HCT116 (cell line): ENCODE results near the gene ST6GAL2. TPM values are rescaled to one million over a fixed set of nuclear protein-coding genes. Genes with fewer than 3 reads are reported as not detected.

ENCODE experiments used
- ATAC-seq: fragments of 200-7000 bp; cut with Tn5 transposase; 2 replicates; pipeline ENCODE4 v1.9.1; 2020; ENCODE audit warnings: mild to moderate bottlenecking, moderate library complexity
- BruUV-seq: library from RNA; stranded (reverse); fragments of 400-500 nt; replicated peaks from 2 replicates; lab custom pipeline; 2021; lab: Mats Ljungman, UMichigan
- CTCF ChIA-PET: fragments of 300-600 bp; sonication (Branson Sonifier 250); formaldehyde crosslinking; loops from one replicate; lab custom pipeline; 2021; ENCODE audit warnings: antibody characterized with exemption; lab: Charles Lee
- POLR2A ChIA-PET: fragments of 300-600, 350-600 bp; sonication (Branson Sonifier 250); formaldehyde crosslinking; loops from one replicate; lab custom pipeline; 2021; ENCODE audit warnings: antibody characterized with exemption; lab: Charles Lee
- RAD21 ChIA-PET, 2 experiments: fragments of 300-600 bp; sonication (Branson Sonifier 250); formaldehyde crosslinking; loops; one replicate each; lab custom pipeline; 2023; ENCODE audit warnings: low total read pairs in 2 of 2; ENCODE audit not compliant: uncharacterized antibody in 2 of 2, unreplicated experiment in 2 of 2, low non-redundant PET in 1 of 2; lab: Charles Lee
- DNase-seq: peaks from one replicate; pipeline ENCODE4 v3.0.0-alpha.2; 2010; ENCODE audit warnings: low read depth, low spot score
- H2AFZ ChIP-seq: fragments of 200-600 bp; shearing (Covaris generic), sonication (generic); 2 replicates; pipeline ENCODE4 v1.6.1; 2017; ENCODE audit warnings: low read depth, mixed run types, mixed read lengths, antibody characterized with exemption, low read length; ENCODE audit not compliant: poor library complexity, severe bottlenecking
- H3K27ac ChIP-seq: 2 replicates; pipeline ENCODE4 v1.5.1; 2012; ENCODE audit warnings: low read depth, low read length
- H3K27me3 ChIP-seq: fragments of 200-600 bp; sonication (generic); 2 replicates; pipeline ENCODE4 v1.6.1; 2016; ENCODE audit warnings: mixed run types, low read length, mixed read lengths; ENCODE audit not compliant: insufficient read depth
- H3K36me3 ChIP-seq, 2 experiments: fragments of 200-500 bp in 1 of 2; fragments of 200-600 bp in 1 of 2; sonication (Bioruptor generic) in 1 of 2; sonication (generic) in 1 of 2; 2 replicates each; pipeline versions ENCODE4 v1.5.1 to v1.6.1; 2014 to 2016; ENCODE audit warnings: low read length in 2 of 2, inconsistent platforms in 1 of 2, mixed read lengths in 1 of 2, mixed run types in 1 of 2; ENCODE audit not compliant: insufficient read depth in 2 of 2, control insufficient read depth in 1 of 2
- H3K4me1 ChIP-seq, 2 experiments: fragments of 200-600 bp in 1 of 2; sonication (generic) in 1 of 2; 2 replicates each; pipeline versions ENCODE4 v1.5.1 to v1.6.1; 2012 to 2017; ENCODE audit warnings: low read length in 2 of 2, inconsistent platforms in 1 of 2, mild to moderate bottlenecking in 1 of 2, mixed read lengths in 1 of 2, mixed run types in 1 of 2, moderate library complexity in 1 of 2; ENCODE audit not compliant: insufficient read depth in 2 of 2, control insufficient read depth in 1 of 2
- H3K4me2 ChIP-seq: fragments of 200-600 bp; sonication (generic); 2 replicates; pipeline ENCODE4 v1.6.1; 2017; ENCODE audit warnings: mixed run types, low read length, mixed read lengths
- H3K4me3 ChIP-seq, 2 experiments: fragments of 200-600 bp in 1 of 2; sonication (generic) in 1 of 2; replicated peaks in 1 of 2; 2 replicates each; pipeline ENCODE4 v1.5.1; 2011 to 2016; ENCODE audit warnings: low read length in 2 of 2, control low read depth in 1 of 2, low read depth in 1 of 2, mild to moderate bottlenecking in 1 of 2, mixed read lengths in 1 of 2, mixed run types in 1 of 2
- H3K79me2 ChIP-seq: fragments of 200-600 bp; sonication (generic); 2 replicates; pipeline ENCODE4 v1.6.1; 2017; ENCODE audit warnings: mild to moderate bottlenecking, mixed run types, low read length, moderate library complexity, mixed read lengths; ENCODE audit not compliant: insufficient read depth
- H3K9ac ChIP-seq: fragments of 200-600 bp; sonication (generic); 2 replicates; pipeline ENCODE4 v1.6.1; 2016; ENCODE audit warnings: low read length, mixed read lengths
- H3K9me2 ChIP-seq: fragments of 200-600 bp; sonication (generic), shearing (Covaris generic); 2 replicates; pipeline ENCODE4 v1.6.1; 2017; ENCODE audit warnings: mixed run types, mild to moderate bottlenecking, moderate library complexity; ENCODE audit not compliant: insufficient read depth
- H3K9me3 ChIP-seq, 2 experiments: fragments of 200-500 bp in 1 of 2; fragments of 200-600 bp in 1 of 2; sonication (Bioruptor generic) in 1 of 2; sonication (generic) in 1 of 2; 2 replicates each; pipeline ENCODE4 v1.6.1; 2014 to 2017; ENCODE audit warnings: low read length in 2 of 2, mixed read lengths in 2 of 2, inconsistent platforms in 1 of 2, low read depth in 1 of 2, mild to moderate bottlenecking in 1 of 2, mixed run types in 1 of 2, moderate library complexity in 1 of 2; ENCODE audit not compliant: control insufficient read depth in 1 of 2, insufficient read depth in 1 of 2
- H4K20me1 ChIP-seq: fragments of 200-600 bp; sonication (generic), shearing (Covaris generic); 2 replicates; pipeline ENCODE4 v1.6.1; 2017; ENCODE audit warnings: mixed run types, mild to moderate bottlenecking, moderate library complexity; ENCODE audit not compliant: insufficient read depth
- ATF3 ChIP-seq: IDR thresholded peaks from 2 replicates; pipeline ENCODE4 v1.6.1; 2012
- ELF1 ChIP-seq: IDR thresholded peaks from 2 replicates; pipeline ENCODE4 v1.6.1; 2012; ENCODE audit warnings: low read depth, borderline replicate concordance
- REST ChIP-seq: IDR thresholded peaks from 2 replicates; pipeline ENCODE4 v1.6.1; 2012; ENCODE audit warnings: low read depth
- SP1 ChIP-seq: IDR thresholded peaks from 2 replicates; pipeline ENCODE4 v1.6.1; 2012; ENCODE audit warnings: low read depth
- SRF ChIP-seq: IDR thresholded peaks from 2 replicates; pipeline ENCODE4 v1.6.1; 2012; ENCODE audit warnings: low read depth
- intact Hi-C: fragments of 100-400 bp; cut with micrococcal nuclease; formaldehyde crosslinking; loops from 2 replicates; pipeline ENCODE4 v1.10.0; 2022
- total RNA-seq: library from RNA; stranded (reverse); gene quantifications from one replicate; pipeline ENCODE4 v1.2.1, GENCODE V29; 2021; ENCODE audit not compliant: unreplicated experiment

Gene ST6GAL2
- total RNA-seq, 1 experiment from 2014 or later: not detected

DNA sequence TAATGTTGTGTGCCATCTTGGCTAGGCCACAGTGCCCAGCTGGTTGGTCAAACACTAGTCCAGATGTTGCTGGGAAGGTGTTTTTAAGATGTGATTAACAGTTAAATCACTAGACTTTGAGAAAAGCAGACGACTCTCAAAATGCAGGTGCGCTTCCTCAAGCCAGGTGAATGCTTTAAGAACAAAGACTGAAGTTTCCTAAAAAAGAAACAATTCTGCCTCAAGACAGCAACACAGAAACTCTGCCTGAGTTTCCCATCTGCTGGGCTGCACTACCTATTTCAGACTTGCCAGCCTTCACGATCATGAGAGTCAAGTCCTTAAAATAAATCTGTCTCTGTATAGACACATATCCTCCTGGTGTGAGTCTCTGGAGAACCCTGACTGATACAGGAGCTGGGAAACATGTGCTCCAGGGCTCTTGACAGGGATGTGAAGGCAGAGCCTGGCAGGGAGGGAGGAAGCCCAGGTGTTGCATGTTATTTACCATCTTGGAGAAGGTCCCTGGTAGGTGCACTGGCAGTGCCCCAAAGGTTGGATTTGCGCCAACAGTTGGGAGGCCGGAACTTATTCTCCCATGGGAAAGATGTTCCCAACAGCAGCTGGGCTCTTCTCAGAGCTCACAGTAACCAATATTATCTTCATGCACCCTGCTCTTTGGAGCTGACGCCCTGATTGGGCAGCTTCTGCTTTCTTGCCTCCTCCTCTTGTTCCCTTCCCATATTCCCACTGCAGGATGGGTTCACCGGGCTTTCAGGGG lies 43.9 kb downstream of the ST6GAL2 start:
- Histone ChIP-seq H3K9me2 (no peaks in the 10 kb centered on the region), H2AFZ (no peak overlapping the region), H3K4me3 (no peak overlapping the region), H3K27me3 (no peaks in the 10 kb centered on the region), H4K20me1 (no peaks in the 10 kb centered on the region), H3K9ac (no peak overlapping the region), H3K4me1 (no peaks in the 10 kb centered on the region), H3K4me2 (no peak overlapping the region), H3K36me3 (no peaks in the 10 kb centered on the region), H3K79me2 (no peaks in the 10 kb centered on the region), H3K27ac (no peak overlapping the region), H3K9me3 (peaks cover 0 to 15% of the 10 kb centered on the region in 2 experiments; a peak in 1 of 4 replicates)
- ChIA-PET CTCF (no interaction called here), POLR2A (no interaction called here), RAD21 (no interaction called here)
- ATAC-seq: no peak
- TF ChIP-seq SP1: no peak
- no peak for TF ChIP-seq ELF1
- TF ChIP-seq REST: no peak
- TF ChIP-seq SRF: no peak
- TF ChIP-seq ATF3: no peak
- no peak for DNase-seq
- intact Hi-C loops: no loop called here
- BruUV-seq: no TSS peak
